ENCODE results near the gene MYF6.

Gene MYF6

GRCh38 chr12:80745851-80746505, 38.5 kb downstream of the MYF6 start:
- Histone ChIP-seq H3K9me3 (ENCODE audit: insufficient read depth, low read length, severe bottlenecking) (no peaks in the 10 kb centered on the region), H2AFZ (ENCODE audit: low read depth, low read length) (no peak overlapping the region), H3K4me1 (ENCODE audit: insufficient read depth, low read length) (no peaks in the 10 kb centered on the region), H4K20me1 (ENCODE audit: insufficient read depth, low read length) (no peaks in the 10 kb centered on the region), H3K36me3 (ENCODE audit: insufficient read depth, low read length) (no peaks in the 10 kb centered on the region), H3K27ac (ENCODE audit: low read length) (no peak overlapping the region), H3K27me3 (ENCODE audit: insufficient read depth, low read length, poor library complexity) (no peaks in the 10 kb centered on the region), H3K9ac (ENCODE audit: low read depth, low read length) (no peak overlapping the region), H3K4me2 (ENCODE audit: insufficient read depth, low read length) (no peak overlapping the region), H3K4me3 (ENCODE audit: low read depth in 1 of 2, low read length in 2 of 2) (no peak overlapping the region), H3K79me2 (ENCODE audit: insufficient read depth, low read length) (no peaks in the 10 kb centered on the region)
- DNase-seq, result no peak
- no peak for ATAC-seq (ENCODE audit: insufficient read depth, low read depth)
- TF ChIP-seq EZH2 (IDR thresholded peaks at IDR 0.05; ENCODE audit: borderline replicate concordance, low read depth, low read length, severe bottlenecking), result no peak
- TF ChIP-seq, protein P1, sequence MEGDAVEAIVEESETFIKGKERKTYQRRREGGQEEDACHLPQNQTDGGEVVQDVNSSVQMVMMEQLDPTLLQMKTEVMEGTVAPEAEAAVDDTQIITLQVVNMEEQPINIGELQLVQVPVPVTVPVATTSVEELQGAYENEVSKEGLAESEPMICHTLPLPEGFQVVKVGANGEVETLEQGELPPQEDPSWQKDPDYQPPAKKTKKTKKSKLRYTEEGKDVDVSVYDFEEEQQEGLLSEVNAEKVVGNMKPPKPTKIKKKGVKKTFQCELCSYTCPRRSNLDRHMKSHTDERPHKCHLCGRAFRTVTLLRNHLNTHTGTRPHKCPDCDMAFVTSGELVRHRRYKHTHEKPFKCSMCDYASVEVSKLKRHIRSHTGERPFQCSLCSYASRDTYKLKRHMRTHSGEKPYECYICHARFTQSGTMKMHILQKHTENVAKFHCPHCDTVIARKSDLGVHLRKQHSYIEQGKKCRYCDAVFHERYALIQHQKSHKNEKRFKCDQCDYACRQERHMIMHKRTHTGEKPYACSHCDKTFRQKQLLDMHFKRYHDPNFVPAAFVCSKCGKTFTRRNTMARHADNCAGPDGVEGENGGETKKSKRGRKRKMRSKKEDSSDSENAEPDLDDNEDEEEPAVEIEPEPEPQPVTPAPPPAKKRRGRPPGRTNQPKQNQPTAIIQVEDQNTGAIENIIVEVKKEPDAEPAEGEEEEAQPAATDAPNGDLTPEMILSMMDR (IDR thresholded peaks at IDR 0.05; ENCODE audit: borderline replicate concordance, extremely low read depth, low read length, poor library complexity, severe bottlenecking), result no peak

GRCh38 chr12:80747800-80748199, 40.4 kb downstream of the MYF6 start:
- H3K9me3 ChIP-seq (ENCODE audit: insufficient read depth, low read length, severe bottlenecking), result no peaks in the 10 kb centered on the region
- no peak overlapping the region for H3K9ac ChIP-seq (ENCODE audit: low read depth, low read length)
- H3K4me2 ChIP-seq (ENCODE audit: insufficient read depth, low read length), result no peak overlapping the region
- H3K4me1 ChIP-seq (ENCODE audit: insufficient read depth, low read length), result no peaks in the 10 kb centered on the region
- no peak for TF ChIP-seq EZH2 (IDR thresholded peaks at IDR 0.05; ENCODE audit: borderline replicate concordance, low read depth, low read length, severe bottlenecking)
- TF ChIP-seq, protein P1 (IDR thresholded peaks at IDR 0.05; ENCODE audit: borderline replicate concordance, extremely low read depth, low read length, poor library complexity, severe bottlenecking), result no peak
- H3K27me3 ChIP-seq (ENCODE audit: insufficient read depth, low read length, poor library complexity), result no peaks in the 10 kb centered on the region
- no peak for ATAC-seq (ENCODE audit: insufficient read depth, low read depth)
- H3K79me2 ChIP-seq (ENCODE audit: insufficient read depth, low read length), result no peaks in the 10 kb centered on the region
- H4K20me1 ChIP-seq (ENCODE audit: insufficient read depth, low read length), result no peaks in the 10 kb centered on the region
- no peak overlapping the region for H2AFZ ChIP-seq (ENCODE audit: low read depth, low read length)
- no peak for DNase-seq
- no peaks in the 10 kb centered on the region for H3K36me3 ChIP-seq (ENCODE audit: insufficient read depth, low read length)
- no peak overlapping the region for H3K27ac ChIP-seq (ENCODE audit: low read length)
- no peak overlapping the region for H3K4me3 ChIP-seq (ENCODE audit: low read depth in 1 of 2, low read length in 2 of 2)

- Histone ChIP-seq H3K9ac (ENCODE audit: low read depth, low read length) (no peak overlapping the region), H3K27ac (ENCODE audit: low read length) (no peak overlapping the region), H3K4me3 (ENCODE audit: low read depth in 1 of 2, low read length in 2 of 2) (no peak overlapping the region), H3K9me3 (ENCODE audit: insufficient read depth, low read length, severe bottlenecking) (no peaks in the 10 kb centered on the region), H3K4me1 (ENCODE audit: insufficient read depth, low read length) (no peaks in the 10 kb centered on the region), H2AFZ (ENCODE audit: low read depth, low read length) (no peak overlapping the region), H4K20me1 (ENCODE audit: insufficient read depth, low read length) (no peaks in the 10 kb centered on the region), H3K4me2 (ENCODE audit: insufficient read depth, low read length) (no peak overlapping the region), H3K79me2 (ENCODE audit: insufficient read depth, low read length) (no peaks in the 10 kb centered on the region), H3K36me3 (ENCODE audit: insufficient read depth, low read length) (no peaks in the 10 kb centered on the region), H3K27me3 (ENCODE audit: insufficient read depth, low read length, poor library complexity) (no peaks in the 10 kb centered on the region)
- no peak for DNase-seq
- no peak for TF ChIP-seq EZH2 (IDR thresholded peaks at IDR 0.05; ENCODE audit: borderline replicate concordance, low read depth, low read length, severe bottlenecking)
- TF ChIP-seq, protein P1 (IDR thresholded peaks at IDR 0.05; ENCODE audit: borderline replicate concordance, extremely low read depth, low read length, poor library complexity, severe bottlenecking), result no peak
- no peak for ATAC-seq (ENCODE audit: insufficient read depth, low read depth)
Observed at GRCh38 chr12:80749456-80749855, 42.0 kb downstream of the MYF6 start.
